Ascending aorta (tissue), 1 donor: ENCODE measurements around the gene ANKRD53. TPM values are rescaled to one million over a fixed set of nuclear protein-coding genes. Genes with fewer than 3 reads are reported as not detected.

ENCODE experiments used
- total RNA-seq: library from RNA; depleted of rRNA; stranded (reverse); fragments of >200 nt; gene quantifications from one replicate; pipeline ENCODE4 v1.1.0, GENCODE V29; 2016

ANKRD53 gene
- total RNA-seq, 1 donor from 2014 or later: 1.4 TPM

Other genes with a start within 250 kb of the ANKRD53 start
- 10.2 TPM for gene ADD2, start 210.4 kb upstream of the ANKRD53 start, total RNA-seq
- not detected for gene FIGLA, start 188.0 kb upstream of the ANKRD53 start, total RNA-seq
- gene CLEC4F, start 158.0 kb upstream of the ANKRD53 start, total RNA-seq: not detected
- not detected for gene CD207, start 142.8 kb upstream of the ANKRD53 start, total RNA-seq
- 1.7 TPM for gene VAX2, start 78.1 kb upstream of the ANKRD53 start, total RNA-seq
- not detected for gene ATP6V1B1, start 42.7 kb upstream of the ANKRD53 start, total RNA-seq
- 133 TPM for gene TEX261, start 16.2 kb downstream of the ANKRD53 start, total RNA-seq
- gene NAGK, start 90.0 kb downstream of the ANKRD53 start, total RNA-seq: 97.4 TPM
- 2.0 TPM for gene MCEE, start 151.6 kb downstream of the ANKRD53 start, total RNA-seq
- gene MPHOSPH10, start 152.0 kb downstream of the ANKRD53 start, total RNA-seq: 23.0 TPM
- gene PAIP2B, start 248.5 kb downstream of the ANKRD53 start, total RNA-seq: 0.32 TPM